ENCODE results near the gene CACNG4.

Gene CACNG4

GRCh38 chr17:66920950-66921349 is 43.6 kb upstream of the CACNG4 start:
- Mint-ChIP-seq H3K27me3 (ENCODE audit: low read depth) (peaks cover 3% of the 10 kb centered on the region), H3K9me3 (peaks cover 20% of the 10 kb centered on the region), H3K27ac (no peak overlapping the region), H3K36me3 (ENCODE audit: low read depth) (no peaks in the 10 kb centered on the region), H3K4me3 (no peak overlapping the region), H3K4me1 (peaks cover 11% of the 10 kb centered on the region)
- TF ChIP-seq, protein P1, sequence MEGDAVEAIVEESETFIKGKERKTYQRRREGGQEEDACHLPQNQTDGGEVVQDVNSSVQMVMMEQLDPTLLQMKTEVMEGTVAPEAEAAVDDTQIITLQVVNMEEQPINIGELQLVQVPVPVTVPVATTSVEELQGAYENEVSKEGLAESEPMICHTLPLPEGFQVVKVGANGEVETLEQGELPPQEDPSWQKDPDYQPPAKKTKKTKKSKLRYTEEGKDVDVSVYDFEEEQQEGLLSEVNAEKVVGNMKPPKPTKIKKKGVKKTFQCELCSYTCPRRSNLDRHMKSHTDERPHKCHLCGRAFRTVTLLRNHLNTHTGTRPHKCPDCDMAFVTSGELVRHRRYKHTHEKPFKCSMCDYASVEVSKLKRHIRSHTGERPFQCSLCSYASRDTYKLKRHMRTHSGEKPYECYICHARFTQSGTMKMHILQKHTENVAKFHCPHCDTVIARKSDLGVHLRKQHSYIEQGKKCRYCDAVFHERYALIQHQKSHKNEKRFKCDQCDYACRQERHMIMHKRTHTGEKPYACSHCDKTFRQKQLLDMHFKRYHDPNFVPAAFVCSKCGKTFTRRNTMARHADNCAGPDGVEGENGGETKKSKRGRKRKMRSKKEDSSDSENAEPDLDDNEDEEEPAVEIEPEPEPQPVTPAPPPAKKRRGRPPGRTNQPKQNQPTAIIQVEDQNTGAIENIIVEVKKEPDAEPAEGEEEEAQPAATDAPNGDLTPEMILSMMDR (IDR thresholded peaks at IDR 0.05; ENCODE audit: unreplicated experiment in 3 of 3), result no peak

DNA sequence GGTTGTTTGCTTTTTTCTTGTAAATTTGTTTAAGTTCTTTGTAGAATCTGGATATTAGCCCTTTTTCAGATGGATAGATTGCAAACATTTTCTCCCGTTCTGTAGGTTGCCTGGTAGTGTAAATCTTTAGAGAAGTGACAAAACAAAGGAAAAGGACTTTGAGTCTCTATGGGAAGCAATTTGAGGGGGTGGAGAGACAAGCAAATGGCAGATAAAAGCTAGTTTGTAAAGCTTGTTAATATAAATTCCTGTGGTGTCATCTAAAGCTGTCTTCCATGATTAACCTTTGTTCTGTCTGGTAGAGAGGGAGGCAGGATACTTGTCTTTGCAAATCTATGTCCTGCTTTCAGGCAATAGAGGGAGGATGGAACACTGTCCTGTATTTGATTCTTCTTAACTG is 40.6 kb upstream of the CACNG4 start:
- Mint-ChIP-seq H3K36me3 (ENCODE audit: low read depth) (no peaks in the 10 kb centered on the region), H3K27ac (peak overlapping the region in 2 of 3 experiments; percentile 41 to 76), H3K27me3 (ENCODE audit: low read depth) (peaks cover 4% of the 10 kb centered on the region), H3K4me3 (no peak overlapping the region), H3K4me1 (peaks cover 11% of the 10 kb centered on the region), H3K9me3 (peaks cover 18% of the 10 kb centered on the region)
- TF ChIP-seq, protein P1 (IDR thresholded peaks at IDR 0.05; ENCODE audit: unreplicated experiment in 3 of 3), result no peak

DNA sequence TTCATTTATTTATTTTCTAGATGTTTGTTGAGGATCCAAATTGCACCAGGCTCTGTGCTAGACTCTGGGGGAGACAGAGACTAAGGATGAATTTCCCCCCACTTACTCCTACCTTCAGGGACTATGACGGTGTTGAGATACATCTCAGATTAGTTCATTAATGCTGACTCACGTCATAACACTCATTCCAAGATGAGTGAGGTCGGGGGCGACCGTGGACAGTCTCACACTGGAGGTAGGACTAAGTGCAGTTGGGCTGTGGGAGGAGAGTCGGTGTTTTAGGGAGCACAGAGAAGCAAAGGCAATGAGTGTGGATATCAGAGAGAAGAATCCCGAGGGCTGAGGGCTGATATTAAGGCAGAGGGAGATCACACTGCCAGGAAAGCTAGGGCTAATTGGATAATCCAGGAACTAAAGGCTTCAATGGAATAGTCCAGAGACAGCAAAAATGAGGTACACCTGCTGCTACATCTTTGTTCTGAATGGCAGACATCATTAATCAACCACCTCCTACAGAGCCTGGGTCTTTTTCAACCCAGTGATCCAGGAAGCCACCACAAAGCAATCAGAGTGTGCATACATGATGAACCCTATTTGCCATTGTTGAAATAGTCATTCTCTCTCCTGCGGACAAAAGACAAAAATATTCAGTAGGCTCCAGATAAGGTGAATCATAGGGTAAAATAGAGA is 38.6 kb upstream of the CACNG4 start:
- Mint-ChIP-seq H3K4me3 (no peak overlapping the region), H3K27me3 (ENCODE audit: low read depth) (peaks cover 14% of the 10 kb centered on the region), H3K4me1 (peaks cover 17% of the 10 kb centered on the region), H3K9me3 (peaks cover 13% of the 10 kb centered on the region), H3K27ac (no peak overlapping the region), H3K36me3 (ENCODE audit: low read depth) (no peaks in the 10 kb centered on the region)
- TF ChIP-seq, protein P1 (IDR thresholded peaks at IDR 0.05; ENCODE audit: unreplicated experiment in 3 of 3), result no peak

DNA sequence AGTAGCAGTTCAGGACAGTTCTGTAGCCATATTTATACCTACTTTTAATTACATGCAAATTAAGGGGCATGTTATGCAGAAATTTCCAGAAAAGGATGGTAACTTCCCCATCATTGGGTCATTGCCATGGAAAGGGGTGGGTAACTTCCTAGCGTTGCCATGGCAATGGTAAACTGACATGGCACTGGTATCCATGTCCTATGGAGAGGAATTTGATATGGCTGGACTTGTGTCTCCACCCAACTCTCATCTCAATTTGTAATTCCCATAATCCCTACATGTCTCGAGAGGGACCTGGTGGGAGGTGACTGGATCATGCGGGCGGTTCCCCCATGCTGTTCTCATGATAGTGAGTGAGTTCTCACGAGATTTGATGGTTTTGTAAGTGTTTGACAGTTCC is 35.6 kb upstream of the CACNG4 start:
- H3K27ac Mint-ChIP-seq, result no peak overlapping the region
- TF ChIP-seq, protein P1 (IDR thresholded peaks at IDR 0.05; ENCODE audit: unreplicated experiment in 3 of 3), result no peak
- H3K27me3 Mint-ChIP-seq (ENCODE audit: low read depth), result peaks cover 26% of the 10 kb centered on the region
- no peak overlapping the region for H3K4me3 Mint-ChIP-seq
- H3K9me3 Mint-ChIP-seq, result peaks cover 2% of the 10 kb centered on the region
- peaks cover 13% of the 10 kb centered on the region for H3K4me1 Mint-ChIP-seq
- H3K36me3 Mint-ChIP-seq (ENCODE audit: low read depth), result no peaks in the 10 kb centered on the region

DNA sequence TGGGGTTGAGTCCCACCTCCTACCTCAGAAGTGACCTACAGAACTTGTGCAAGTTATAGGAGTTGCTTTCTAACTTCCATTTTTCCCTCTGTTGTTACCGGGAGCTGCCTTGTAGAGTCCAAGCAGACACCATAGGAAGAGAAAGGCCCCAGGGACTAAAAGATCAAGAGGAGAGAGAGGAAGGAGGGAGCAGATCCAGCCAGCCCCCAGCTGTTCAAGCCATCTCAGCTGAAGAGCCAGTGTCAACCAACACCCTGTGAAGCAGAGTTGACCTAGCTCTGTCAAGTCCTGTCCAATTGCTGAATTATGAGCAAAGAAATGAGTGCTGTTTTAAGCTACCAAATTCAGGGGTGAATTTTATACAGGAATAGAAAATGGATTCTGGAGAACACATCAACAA is 34.9 kb upstream of the CACNG4 start:
- H3K27me3 Mint-ChIP-seq (ENCODE audit: low read depth), result peaks cover 26% of the 10 kb centered on the region
- peaks cover under 1% of the 10 kb centered on the region for H3K9me3 Mint-ChIP-seq
- H3K27ac Mint-ChIP-seq, result no peak overlapping the region
- peaks cover 7% of the 10 kb centered on the region for H3K4me1 Mint-ChIP-seq
- TF ChIP-seq, protein P1 (IDR thresholded peaks at IDR 0.05; ENCODE audit: unreplicated experiment in 3 of 3), result no peak
- no peaks in the 10 kb centered on the region for H3K36me3 Mint-ChIP-seq (ENCODE audit: low read depth)
- peak overlapping the region in 1 of 3 experiments; percentile 11 for H3K4me3 Mint-ChIP-seq

DNA sequence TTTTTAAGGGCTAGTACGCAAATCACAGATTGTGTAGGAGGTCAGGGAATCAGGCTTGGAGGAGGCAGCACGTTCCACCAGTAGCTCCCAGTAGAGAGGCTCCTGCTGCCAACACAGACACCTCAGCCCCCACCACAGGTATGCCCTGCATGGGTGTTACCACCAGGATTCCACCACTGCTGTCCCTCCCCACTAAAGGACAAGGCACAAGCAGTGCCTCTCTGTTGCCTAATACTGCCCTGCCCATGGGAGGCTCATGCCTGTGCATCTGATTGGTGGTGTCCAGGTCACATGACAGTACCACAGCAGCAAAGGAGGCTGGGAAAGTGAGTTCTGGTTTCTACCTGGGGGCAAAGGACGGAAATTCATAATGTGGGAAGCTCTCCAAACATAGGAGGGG is 33.6 kb upstream of the CACNG4 start:
- Mint-ChIP-seq H3K27ac (no peak overlapping the region), H3K9me3 (peaks cover 6% of the 10 kb centered on the region)

More for the DNA sequence above, 33.6 kb upstream of the CACNG4 start:
- no peak overlapping the region for H3K4me3 Mint-ChIP-seq
- H3K27me3 Mint-ChIP-seq (ENCODE audit: low read depth), result peaks cover 23% of the 10 kb centered on the region
- H3K36me3 Mint-ChIP-seq (ENCODE audit: low read depth), result no peaks in the 10 kb centered on the region
- TF ChIP-seq, protein P1 (IDR thresholded peaks at IDR 0.05; ENCODE audit: unreplicated experiment in 3 of 3), result no peak
- peaks cover 9% of the 10 kb centered on the region for H3K4me1 Mint-ChIP-seq

Measured in nephron (organoid).